Effector memory CD8-positive, alpha-beta T cell (primary cell): ENCODE data around the gene RPRD1A.
A peak's percentile ranks its signal among the peaks of the same experiment; 100 is the strongest.

Experiments used
- ATAC-seq: fragments of 150-1000 bp; cut with Tn5 transposase; replicated peaks from 2 replicates; pipeline ENCODE4 v1.10.0; 2021; ENCODE audit warnings: mild to moderate bottlenecking, moderate library complexity
- DNase-seq, 3 experiments: peaks; one replicate each; pipeline ENCODE4 v3.0.0; 2021
- H3K27ac Mint-ChIP-seq, 2 donors: one replicate each; pipeline ENCODE4 v1.8.0; 2022; ENCODE audit warnings: mild to moderate bottlenecking in 2 of 2, mixed read lengths in 2 of 2, moderate library complexity in 2 of 2
- H3K27me3 Mint-ChIP-seq, 2 donors: one replicate each; pipeline ENCODE4 v1.8.0; 2022; ENCODE audit warnings: mixed read lengths in 2 of 2
- H3K36me3 Mint-ChIP-seq: one replicate; pipeline ENCODE4 v1.8.0; 2022; ENCODE audit warnings: mild to moderate bottlenecking, moderate library complexity, mixed read lengths; ENCODE audit not compliant: insufficient read depth
- H3K4me1 Mint-ChIP-seq, 2 donors: one replicate each; pipeline ENCODE4 v1.8.0; 2022; ENCODE audit warnings: low read depth in 2 of 2, mixed read lengths in 2 of 2
- H3K4me3 Mint-ChIP-seq, 2 donors: one replicate each; pipeline ENCODE4 v1.8.0; 2022; ENCODE audit warnings: mild to moderate bottlenecking in 2 of 2, mixed read lengths in 2 of 2, moderate library complexity in 2 of 2
- H3K9me3 Mint-ChIP-seq, 2 donors: one replicate each; pipeline ENCODE4 v1.8.0; 2022; ENCODE audit warnings: mixed read lengths in 2 of 2

RPRD1A gene

DNA sequence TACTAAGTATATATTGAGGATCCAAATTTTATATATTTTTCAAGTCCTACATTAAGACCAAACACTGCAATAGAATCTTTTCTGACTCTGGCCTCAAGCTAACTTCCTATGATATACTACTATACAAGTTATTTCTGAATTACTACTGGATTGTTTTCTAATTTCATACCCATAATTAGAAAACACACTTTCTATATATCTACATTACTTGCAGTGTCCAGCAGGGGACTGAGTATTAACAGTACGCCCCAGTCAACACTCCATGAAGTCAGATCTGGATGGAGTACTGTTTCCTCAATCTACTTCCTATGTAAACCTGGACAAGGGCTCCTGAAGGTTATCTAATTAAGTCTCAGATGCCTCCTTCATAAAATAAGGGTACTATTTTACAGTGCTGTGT is 68.4 kb downstream of the RPRD1A start:
- Mint-ChIP-seq H3K9me3 (no peaks in the 10 kb centered on the region), H3K27ac (no peak overlapping the region), H3K27me3 (no peaks in the 10 kb centered on the region), H3K4me3 (no peak overlapping the region), H3K4me1 (peaks cover 0 to 3% of the 10 kb centered on the region in 2 donors), H3K36me3 (no peaks in the 10 kb centered on the region)
- DNase-seq (no peak), ATAC-seq (no peak)

DNA sequence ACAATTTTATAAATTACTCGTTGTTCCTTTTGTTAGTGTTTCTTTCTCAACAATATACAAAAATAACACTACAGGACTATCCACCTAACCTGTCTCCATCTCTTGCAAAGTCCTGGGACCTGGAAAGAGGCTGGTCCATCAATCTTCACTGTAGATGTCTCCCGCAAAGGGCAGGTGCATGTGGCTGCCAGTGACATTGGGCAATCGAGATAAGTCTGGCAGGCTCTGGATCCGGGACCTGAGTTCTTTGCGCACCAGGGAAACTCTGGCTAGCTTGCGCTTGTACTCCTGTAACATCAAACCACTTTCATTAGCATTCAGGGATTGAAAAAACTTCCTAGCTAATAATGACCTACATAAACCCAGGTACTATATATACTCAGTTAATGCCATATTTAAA is 74.3 kb downstream of the RPRD1A start:
- H3K27ac Mint-ChIP-seq, result no peak overlapping the region

DNA sequence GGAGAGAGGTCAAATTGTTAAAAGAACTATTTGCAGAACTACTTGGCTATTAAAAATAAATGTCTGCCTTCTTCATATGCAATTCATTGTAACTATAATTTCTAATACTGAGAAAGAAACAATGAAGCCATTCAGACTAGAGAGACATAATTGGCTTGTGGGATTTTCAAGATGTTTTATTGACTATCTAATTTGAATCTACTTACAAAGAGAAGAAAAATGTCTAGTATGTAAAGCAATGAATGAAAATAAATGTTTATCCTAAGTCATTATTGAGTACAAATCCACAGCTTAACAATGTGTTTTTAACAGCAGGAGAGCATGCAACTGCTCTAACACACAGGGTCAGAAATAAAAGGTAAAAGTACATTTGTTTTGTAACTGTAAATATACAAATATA is 75.7 kb downstream of the RPRD1A start:
- DNase-seq (no peak), ATAC-seq (no peak)
- H3K4me3 Mint-ChIP-seq, result no peak overlapping the region
- no peak overlapping the region for H3K27ac Mint-ChIP-seq
- no peaks in the 10 kb centered on the region for H3K27me3 Mint-ChIP-seq
- H3K9me3 Mint-ChIP-seq, result no peaks in the 10 kb centered on the region
- no peaks in the 10 kb centered on the region for H3K4me1 Mint-ChIP-seq
- no peaks in the 10 kb centered on the region for H3K36me3 Mint-ChIP-seq

More for the DNA sequence above, 74.3 kb downstream of the RPRD1A start:
- no peaks in the 10 kb centered on the region for H3K9me3 Mint-ChIP-seq
- no peaks in the 10 kb centered on the region for H3K36me3 Mint-ChIP-seq
- no peaks in the 10 kb centered on the region for H3K27me3 Mint-ChIP-seq
- DNase-seq (no peak), ATAC-seq (no peak)
- no peaks in the 10 kb centered on the region for H3K4me1 Mint-ChIP-seq
- no peak overlapping the region for H3K4me3 Mint-ChIP-seq

DNA sequence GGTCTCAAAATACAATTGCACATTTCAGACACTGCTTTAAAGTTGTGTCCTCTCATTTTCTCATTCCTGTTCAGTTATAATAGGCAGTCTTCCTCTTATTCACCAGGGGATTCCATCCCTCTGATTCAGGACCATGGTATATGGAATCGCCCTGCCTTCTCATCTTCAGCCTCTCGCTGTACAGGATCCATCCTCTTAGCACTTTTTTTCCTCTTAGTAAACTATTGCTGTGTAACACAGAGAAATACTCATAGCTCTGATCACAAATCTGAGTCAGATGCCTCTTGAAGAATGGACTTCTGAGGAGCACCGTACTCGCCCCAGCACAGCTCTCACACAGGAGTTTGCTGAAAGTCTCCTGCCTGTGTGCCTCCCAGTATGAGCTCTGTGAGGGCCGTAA is 83.5 kb downstream of the RPRD1A start:
- DNase-seq (no peak), ATAC-seq (no peak)
- Mint-ChIP-seq H3K4me1 (no peaks in the 10 kb centered on the region), H3K4me3 (no peak overlapping the region), H3K27me3 (no peaks in the 10 kb centered on the region), H3K27ac (peak overlapping the region; percentile 5 to 63), H3K9me3 (no peaks in the 10 kb centered on the region), H3K36me3 (peaks cover 33% of the 10 kb centered on the region)

DNA sequence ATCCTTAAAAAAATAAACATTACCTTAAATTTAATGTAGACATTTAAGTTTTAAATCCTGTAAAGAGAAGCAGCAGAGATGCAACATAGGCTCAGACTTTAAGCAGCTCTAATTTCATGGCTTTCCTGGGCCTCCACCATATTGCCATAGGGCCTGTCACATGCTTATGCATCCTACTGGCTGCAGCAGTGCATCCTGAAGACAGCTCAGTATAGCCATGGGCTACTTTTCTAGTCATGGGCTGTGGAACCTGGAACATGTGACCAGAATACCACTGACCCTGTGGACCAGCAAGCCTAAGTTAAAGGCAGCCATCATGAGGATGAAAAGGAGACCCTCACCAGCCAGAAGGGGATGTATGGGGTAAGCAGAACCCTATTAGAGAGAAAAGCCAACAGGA is 84.2 kb downstream of the RPRD1A start:
- H3K9me3 Mint-ChIP-seq, result no peaks in the 10 kb centered on the region
- H3K4me3 Mint-ChIP-seq, result no peak overlapping the region
- no peaks in the 10 kb centered on the region for H3K27me3 Mint-ChIP-seq
- no peaks in the 10 kb centered on the region for H3K4me1 Mint-ChIP-seq
- H3K27ac Mint-ChIP-seq, result no peak overlapping the region
- no peak for DNase-seq
- H3K36me3 Mint-ChIP-seq, result peaks cover 40% of the 10 kb centered on the region
- no peak for ATAC-seq

DNA sequence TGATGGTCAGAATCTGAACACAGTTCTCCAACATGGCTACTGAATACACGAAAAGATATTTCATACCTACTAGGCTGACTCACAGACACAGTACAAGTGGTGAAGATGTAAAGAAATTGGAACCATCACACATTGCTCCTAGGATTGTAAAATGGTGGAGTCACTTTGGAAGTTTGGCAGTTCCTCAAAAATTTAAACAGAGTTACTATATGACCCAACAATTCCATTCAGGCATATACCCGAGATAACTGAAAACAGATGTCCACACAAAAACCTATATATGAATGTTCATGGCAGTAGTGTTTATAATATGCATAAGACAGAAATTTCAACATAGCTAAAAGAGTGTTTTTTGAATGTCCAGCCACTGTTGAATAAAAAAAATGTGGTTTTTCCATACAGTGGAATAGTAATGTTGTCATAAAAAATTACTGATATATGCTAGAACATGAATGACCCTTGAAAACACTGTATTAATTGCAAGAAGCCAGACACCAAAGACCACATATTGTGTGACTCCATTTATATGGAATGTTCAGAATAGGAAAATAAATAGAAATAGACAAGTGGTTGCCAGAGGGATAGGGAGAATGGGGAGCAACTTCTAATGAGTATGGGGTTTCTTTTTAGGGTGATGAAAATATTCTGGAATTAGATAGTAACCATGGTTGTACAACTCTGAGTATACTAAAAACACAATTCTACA is 84.8 kb downstream of the RPRD1A start:
- no peak for DNase-seq
- no peaks in the 10 kb centered on the region for H3K9me3 Mint-ChIP-seq
- no peak for ATAC-seq
- H3K27ac Mint-ChIP-seq, result no peak overlapping the region
- no peak overlapping the region for H3K4me3 Mint-ChIP-seq
- H3K27me3 Mint-ChIP-seq, result no peaks in the 10 kb centered on the region
- peaks cover 46% of the 10 kb centered on the region for H3K36me3 Mint-ChIP-seq
- H3K4me1 Mint-ChIP-seq, result no peaks in the 10 kb centered on the region

DNA sequence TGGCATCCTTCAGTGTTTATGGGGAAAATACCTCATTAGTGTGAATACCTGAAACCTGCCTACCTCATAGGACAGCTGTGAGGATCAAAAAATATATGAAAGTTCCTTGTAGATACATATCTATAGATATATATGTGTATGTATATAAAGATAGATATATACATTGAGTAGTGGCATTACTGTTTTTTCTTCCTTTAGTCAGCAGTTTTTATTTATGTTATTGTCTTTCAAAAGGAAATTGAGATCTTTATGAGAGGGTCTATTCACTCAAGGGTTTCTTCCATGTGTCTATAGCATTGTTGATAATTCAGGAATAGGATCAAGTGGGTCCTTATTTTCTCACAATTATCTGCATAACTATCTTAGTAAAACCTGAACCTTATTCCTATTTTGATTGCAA is 88.2 kb downstream of the RPRD1A start:
- ATAC-seq (no peak), DNase-seq (no peak)
- Mint-ChIP-seq H3K4me3 (no peak overlapping the region), H3K36me3 (peaks cover 73% of the 10 kb centered on the region), H3K9me3 (no peaks in the 10 kb centered on the region), H3K27me3 (no peaks in the 10 kb centered on the region), H3K27ac (no peak overlapping the region), H3K4me1 (peaks cover 3 to 5% of the 10 kb centered on the region in 2 donors)

DNA sequence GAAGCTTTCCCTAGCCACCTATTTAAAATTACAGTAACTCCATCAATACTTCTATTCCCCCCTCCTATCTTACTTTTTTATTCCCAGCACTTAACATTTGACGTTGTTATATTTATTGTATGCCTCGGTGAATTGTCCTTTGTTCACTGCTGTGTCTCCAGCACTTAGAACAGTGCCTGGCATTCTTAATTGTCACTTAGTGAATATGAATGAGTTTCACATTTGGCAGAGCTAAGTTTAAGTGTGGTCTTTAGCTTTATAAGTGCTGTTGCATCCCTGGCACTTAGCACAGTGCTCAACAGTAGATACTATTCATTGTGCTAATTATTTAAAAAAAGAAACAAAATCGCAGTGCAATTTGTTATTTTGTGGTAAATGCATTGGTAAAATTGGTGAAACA is 93.2 kb downstream of the RPRD1A start:
- Mint-ChIP-seq H3K36me3 (peaks cover 62% of the 10 kb centered on the region), H3K9me3 (no peaks in the 10 kb centered on the region), H3K4me3 (peak overlapping the region; percentile 88 to 99), H3K27me3 (no peaks in the 10 kb centered on the region), H3K4me1 (peaks cover 28 to 36% of the 10 kb centered on the region in 2 donors), H3K27ac (peak overlapping the region; percentile 86 to 99)
- no peak for DNase-seq
- no peak for ATAC-seq

DNA sequence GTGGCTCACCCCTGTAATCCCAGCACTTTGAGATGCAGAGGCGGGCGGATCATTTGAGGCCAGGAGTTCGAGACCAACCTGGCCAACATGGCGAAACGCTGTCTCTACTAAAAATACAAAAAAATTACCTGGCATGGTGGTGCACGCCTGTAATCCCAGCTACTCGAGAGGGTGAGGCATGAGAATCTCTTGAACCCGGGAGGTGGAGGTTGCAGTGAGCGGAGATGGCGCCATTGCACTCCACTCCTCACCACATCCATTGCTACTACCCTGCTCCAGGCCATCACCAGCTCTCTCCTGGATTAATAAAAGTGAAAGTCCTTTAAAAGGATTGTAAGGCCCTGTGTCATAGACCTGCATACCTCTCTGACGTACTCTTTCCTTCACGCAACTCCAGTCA is 93.7 kb downstream of the RPRD1A start:
- Mint-ChIP-seq H3K4me1 (peaks cover 28 to 36% of the 10 kb centered on the region in 2 donors), H3K36me3 (peaks cover 59% of the 10 kb centered on the region), H3K4me3 (peak overlapping the region; percentile 88 to 99), H3K9me3 (no peaks in the 10 kb centered on the region), H3K27me3 (no peaks in the 10 kb centered on the region), H3K27ac (peak overlapping the region; percentile 86 to 99)
- ATAC-seq, result no peak
- DNase-seq, result no peak

DNA sequence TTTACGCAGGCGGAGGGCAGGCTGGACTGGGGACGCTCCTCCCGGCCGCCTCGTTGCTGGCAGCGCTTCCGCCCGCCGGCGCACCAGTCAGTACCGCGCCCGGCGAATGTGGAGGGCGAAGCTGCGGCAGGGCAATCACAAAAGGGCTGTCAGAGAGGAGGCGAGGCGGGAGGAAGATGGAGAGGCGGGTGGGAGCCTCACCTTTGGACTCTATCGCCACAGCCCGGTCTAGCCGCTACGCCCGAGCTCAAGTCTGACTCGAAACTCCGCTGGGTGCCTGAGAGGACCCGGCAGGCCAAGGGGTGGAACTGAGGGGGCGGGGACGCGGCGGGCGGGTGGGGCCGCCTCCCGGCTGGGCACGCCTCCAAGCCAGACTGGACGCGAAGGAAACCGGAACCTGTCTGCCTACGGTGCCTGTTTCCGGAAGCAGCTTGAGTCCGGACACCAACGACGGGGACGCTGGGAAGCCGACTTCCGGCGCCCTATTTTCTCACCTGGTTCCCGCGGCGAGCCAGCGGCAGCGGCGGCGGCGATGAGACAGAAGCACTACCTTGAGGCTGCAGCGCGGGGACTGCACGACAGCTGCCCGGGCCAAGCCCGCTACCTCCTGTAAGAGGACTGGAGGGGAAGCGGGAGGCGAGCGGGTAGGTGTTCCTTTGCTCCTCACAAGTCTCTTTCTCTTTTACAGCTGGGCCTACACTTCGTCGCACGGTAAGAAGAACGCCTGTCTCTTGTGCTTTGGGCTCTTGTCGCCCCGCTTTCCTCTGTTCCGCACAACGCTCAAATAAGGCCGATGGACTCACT is 95.0 kb downstream of the RPRD1A start, which contains the start of gene RMP24:
Gene RMP24, plus strand, starts transcription at position 483 of the 804 bp plus-strand sequence.
- H3K4me1 Mint-ChIP-seq, result peaks cover 32 to 41% of the 10 kb centered on the region in 2 donors
- DNase-seq (peak; percentile 89 to 93 (median 91)), ATAC-seq (peak; percentile 83)
- H3K9me3 Mint-ChIP-seq, result no peaks in the 10 kb centered on the region
- H3K4me3 Mint-ChIP-seq, result peak within 1 kb of the TSS; percentile 88 to 99
- no peaks in the 10 kb centered on the region for H3K27me3 Mint-ChIP-seq
- H3K36me3 Mint-ChIP-seq, result peaks cover 52% of the 10 kb centered on the region
- H3K27ac Mint-ChIP-seq, result peak within 1 kb of the TSS; percentile 86 to 99

DNA sequence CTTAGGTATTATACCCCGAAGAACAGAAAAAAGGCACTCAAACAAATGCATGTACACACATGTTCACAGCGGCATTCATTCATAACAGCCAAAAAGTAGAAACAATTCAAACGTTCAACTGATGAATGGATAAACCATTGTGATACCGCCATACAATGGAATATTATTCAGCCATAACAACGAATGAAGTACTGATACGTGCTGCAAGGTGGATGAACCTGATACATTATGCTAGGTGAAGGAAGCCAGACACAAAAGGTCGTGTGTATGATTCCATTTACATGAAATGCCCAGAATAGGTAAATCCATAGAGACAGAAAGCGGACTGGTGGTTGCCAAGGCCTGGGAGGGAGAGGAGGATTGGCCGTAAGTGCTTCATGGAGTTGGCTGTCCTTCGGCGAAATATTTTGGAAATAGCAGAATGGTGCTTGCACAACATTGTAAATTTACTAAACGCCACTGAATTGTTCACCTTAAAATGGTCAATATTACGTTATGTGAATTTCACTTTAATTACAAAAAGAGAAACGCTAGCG is 95.6 kb downstream of the RPRD1A start:
- ATAC-seq, result no peak
- Mint-ChIP-seq H3K27ac (peak overlapping the region; percentile 86 to 99), H3K9me3 (no peaks in the 10 kb centered on the region), H3K36me3 (peaks cover 46% of the 10 kb centered on the region), H3K27me3 (no peaks in the 10 kb centered on the region), H3K4me1 (peaks cover 32 to 41% of the 10 kb centered on the region in 2 donors), H3K4me3 (peak overlapping the region; percentile 88 to 99)
- DNase-seq, result no peak

DNA sequence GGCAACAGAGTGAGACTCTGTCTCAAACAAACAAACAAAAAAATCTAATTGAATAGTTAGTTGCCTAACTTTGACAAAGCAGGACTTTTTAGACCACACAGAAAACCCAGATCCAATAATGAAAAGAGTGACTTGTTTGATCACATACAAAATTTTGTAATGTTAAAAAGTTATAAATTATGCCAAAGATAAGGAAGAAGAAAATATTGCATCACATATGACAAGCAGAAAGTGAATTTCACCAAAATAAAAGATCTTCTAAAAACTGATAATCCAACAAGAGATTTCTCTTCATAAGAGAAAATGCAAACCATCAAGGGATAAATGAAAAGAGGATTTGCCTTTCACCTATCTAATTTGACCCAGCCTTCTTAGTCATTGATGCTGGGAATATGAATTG is 97.7 kb downstream of the RPRD1A start:
- H3K27ac Mint-ChIP-seq, result peak overlapping the region; percentile 77 to 99
- ATAC-seq (no peak), DNase-seq (no peak)
- H3K36me3 Mint-ChIP-seq, result peaks cover 28% of the 10 kb centered on the region
- peak overlapping the region; percentile 45 to 82 for H3K4me3 Mint-ChIP-seq
- H3K9me3 Mint-ChIP-seq, result no peaks in the 10 kb centered on the region
- peaks cover 30 to 38% of the 10 kb centered on the region in 2 donors for H3K4me1 Mint-ChIP-seq
- H3K27me3 Mint-ChIP-seq, result no peaks in the 10 kb centered on the region

DNA sequence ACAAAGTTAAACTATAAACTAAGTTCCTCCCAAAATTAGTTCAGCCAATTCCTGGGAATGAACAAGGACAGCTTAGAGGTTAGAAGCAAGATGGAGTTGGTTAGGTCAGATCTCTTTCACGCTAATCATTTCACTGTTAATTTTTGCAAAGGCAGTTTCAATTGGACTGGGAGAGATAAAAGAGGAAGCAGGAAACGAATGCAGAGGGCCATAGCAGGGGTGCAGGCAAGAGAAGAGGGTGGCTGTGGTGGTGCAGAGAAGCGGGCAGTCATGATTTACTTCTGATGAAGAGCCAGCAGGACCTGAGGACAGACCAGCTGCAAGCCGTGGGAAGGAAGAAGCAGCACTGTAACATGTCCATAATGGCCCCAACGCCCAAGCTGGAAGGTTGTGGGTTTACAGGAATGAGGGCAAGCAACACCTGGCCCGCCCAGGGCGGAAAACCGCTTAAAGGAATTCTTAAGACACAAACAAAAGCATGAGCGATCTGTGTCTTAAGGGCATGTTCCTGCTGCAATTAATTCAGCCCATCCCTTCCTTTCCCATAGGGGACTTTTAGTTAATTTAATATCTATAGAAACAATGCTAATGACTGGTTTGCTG is 99.0 kb downstream of the RPRD1A start:
- Mint-ChIP-seq H3K36me3 (peaks cover 24% of the 10 kb centered on the region), H3K9me3 (no peaks in the 10 kb centered on the region), H3K27me3 (no peaks in the 10 kb centered on the region), H3K27ac (peak overlapping the region in 1 of 2 donors; percentile 42), H3K4me1 (peaks cover 21 to 29% of the 10 kb centered on the region in 2 donors), H3K4me3 (no peak overlapping the region)
- no peak for DNase-seq
- ATAC-seq, result no peak
